Mesenchymal stem cell (in vitro differentiated cells and primary cell): ENCODE measurements around the gene KHK.

ENCODE experiments used
- DNase-seq: peaks from one replicate; pipeline ENCODE4 v3.0.0-alpha.2; 2013
- H2AFZ ChIP-seq: one replicate; pipeline ENCODE4 v1.6.1; 2013; ENCODE audit warnings: low read depth, mild to moderate bottlenecking, control low read depth, inconsistent platforms, low read length, moderate library complexity
- H2AK5ac ChIP-seq: 2 replicates; pipeline ENCODE4 v1.6.1; 2013; ENCODE audit warnings: low read length, moderate library complexity, mild to moderate bottlenecking, inconsistent platforms; ENCODE audit not compliant: severe bottlenecking
- H2BK120ac ChIP-seq: one replicate; pipeline ENCODE4 v1.6.1; 2013; ENCODE audit warnings: low read depth, mild to moderate bottlenecking, inconsistent platforms, low read length, moderate library complexity
- H2BK12ac ChIP-seq, 2 experiments: one replicate each; pipeline ENCODE4 v1.6.1; 2013; ENCODE audit warnings: inconsistent platforms in 2 of 2, low read length in 2 of 2, mild to moderate bottlenecking in 2 of 2, moderate library complexity in 2 of 2, control low read depth in 1 of 2
- H2BK15ac ChIP-seq: one replicate; pipeline ENCODE4 v1.6.1; 2013; ENCODE audit warnings: mild to moderate bottlenecking, low read depth, inconsistent platforms; ENCODE audit not compliant: poor library complexity, severe bottlenecking
- H2BK5ac ChIP-seq: 2 replicates; pipeline ENCODE4 v1.6.1; 2013; ENCODE audit warnings: low read depth, mild to moderate bottlenecking, low read length, control low read depth, inconsistent platforms; ENCODE audit not compliant: poor library complexity, severe bottlenecking
- H3K14ac ChIP-seq, 2 experiments: one replicate each; pipeline ENCODE4 v1.6.1; 2013; ENCODE audit warnings: inconsistent platforms in 2 of 2, low read length in 2 of 2, control low read depth in 1 of 2, mild to moderate bottlenecking in 1 of 2, moderate library complexity in 1 of 2
- H3K18ac ChIP-seq, 2 experiments: one replicate each; pipeline ENCODE4 v1.6.1; 2013; ENCODE audit warnings: inconsistent platforms in 2 of 2, low read length in 2 of 2, control low read depth in 1 of 2, low read depth in 1 of 2, mild to moderate bottlenecking in 1 of 2
- H3K23ac ChIP-seq, 2 experiments: one replicate each; pipeline ENCODE4 v1.6.1; 2013; ENCODE audit warnings: inconsistent platforms in 2 of 2, low read length in 2 of 2, mild to moderate bottlenecking in 2 of 2, moderate library complexity in 2 of 2, control low read depth in 1 of 2
- H3K27ac ChIP-seq: 2 replicates; pipeline ENCODE4 v1.5.1; 2013; ENCODE audit warnings: mild to moderate bottlenecking, moderate library complexity, low read length, control low read depth, inconsistent platforms; ENCODE audit not compliant: poor library complexity, severe bottlenecking
- H3K27me3 ChIP-seq, 2 experiments: 2 replicates each; pipeline versions ENCODE4 v1.6.1 to v1.7.0; 2013; ENCODE audit warnings: low read length in 2 of 2, mild to moderate bottlenecking in 2 of 2, moderate library complexity in 2 of 2, control low read depth in 1 of 2, inconsistent platforms in 1 of 2; ENCODE audit not compliant: control insufficient read depth in 1 of 2, insufficient read depth in 1 of 2
- H3K36me3 ChIP-seq, 2 experiments: 2 replicates each; pipeline versions ENCODE4 v1.6.1 to v1.7.0; 2013; ENCODE audit warnings: low read length in 2 of 2, control low read depth in 1 of 2, inconsistent platforms in 1 of 2, low read depth in 1 of 2, mild to moderate bottlenecking in 1 of 2; ENCODE audit not compliant: insufficient read depth in 2 of 2, control insufficient read depth in 1 of 2
- H3K4ac ChIP-seq, 2 experiments: one replicate each; pipeline ENCODE4 v1.6.1; 2013; ENCODE audit warnings: inconsistent platforms in 2 of 2, low read length in 2 of 2, mild to moderate bottlenecking in 2 of 2, moderate library complexity in 2 of 2, control low read depth in 1 of 2, low read depth in 1 of 2
- H3K4me1 ChIP-seq: 2 replicates; pipeline ENCODE4 v1.6.1; 2013; ENCODE audit warnings: low read depth, low read length, control low read depth; ENCODE audit not compliant: control insufficient read depth, insufficient read depth
- H3K4me2 ChIP-seq: 2 replicates; pipeline ENCODE4 v1.6.1; 2013; ENCODE audit warnings: low read length, mild to moderate bottlenecking, inconsistent platforms; ENCODE audit not compliant: poor library complexity, severe bottlenecking
- H3K4me3 ChIP-seq, 2 experiments: 2 replicates each; pipeline versions ENCODE4 v1.5.1 to v1.7.0; 2013; ENCODE audit warnings: low read length in 2 of 2, mild to moderate bottlenecking in 2 of 2, control low read depth in 1 of 2, low read depth in 1 of 2; ENCODE audit not compliant: insufficient read depth in 1 of 2
- H3K79me1 ChIP-seq: replicated peaks from 2 replicates; pipeline ENCODE4 v1.6.1; 2013; ENCODE audit warnings: mild to moderate bottlenecking, control low read depth, low read length, inconsistent platforms; ENCODE audit not compliant: poor library complexity, severe bottlenecking
- H3K9ac ChIP-seq: 2 replicates; pipeline ENCODE4 v1.7.0; 2013; ENCODE audit warnings: mild to moderate bottlenecking, low read length, moderate library complexity
- H3K9me3 ChIP-seq: 2 replicates; pipeline ENCODE4 v1.7.0; 2013; ENCODE audit warnings: mild to moderate bottlenecking, low read length; ENCODE audit not compliant: control insufficient read depth
- H4K8ac ChIP-seq: one replicate; pipeline ENCODE4 v1.6.1; 2013; ENCODE audit warnings: inconsistent platforms, mild to moderate bottlenecking, low read length, moderate library complexity
- H4K91ac ChIP-seq: one replicate; pipeline ENCODE4 v1.6.1; 2013; ENCODE audit warnings: mild to moderate bottlenecking, low read length, inconsistent platforms
- WGBS: methylation state at CpG from one replicate; pipeline ENCODE4 v1.1.7; 2013; ENCODE audit warnings: mixed read lengths; 5-methylcytosine and 5-hydroxymethylcytosine counted together

Gene KHK

DNA sequence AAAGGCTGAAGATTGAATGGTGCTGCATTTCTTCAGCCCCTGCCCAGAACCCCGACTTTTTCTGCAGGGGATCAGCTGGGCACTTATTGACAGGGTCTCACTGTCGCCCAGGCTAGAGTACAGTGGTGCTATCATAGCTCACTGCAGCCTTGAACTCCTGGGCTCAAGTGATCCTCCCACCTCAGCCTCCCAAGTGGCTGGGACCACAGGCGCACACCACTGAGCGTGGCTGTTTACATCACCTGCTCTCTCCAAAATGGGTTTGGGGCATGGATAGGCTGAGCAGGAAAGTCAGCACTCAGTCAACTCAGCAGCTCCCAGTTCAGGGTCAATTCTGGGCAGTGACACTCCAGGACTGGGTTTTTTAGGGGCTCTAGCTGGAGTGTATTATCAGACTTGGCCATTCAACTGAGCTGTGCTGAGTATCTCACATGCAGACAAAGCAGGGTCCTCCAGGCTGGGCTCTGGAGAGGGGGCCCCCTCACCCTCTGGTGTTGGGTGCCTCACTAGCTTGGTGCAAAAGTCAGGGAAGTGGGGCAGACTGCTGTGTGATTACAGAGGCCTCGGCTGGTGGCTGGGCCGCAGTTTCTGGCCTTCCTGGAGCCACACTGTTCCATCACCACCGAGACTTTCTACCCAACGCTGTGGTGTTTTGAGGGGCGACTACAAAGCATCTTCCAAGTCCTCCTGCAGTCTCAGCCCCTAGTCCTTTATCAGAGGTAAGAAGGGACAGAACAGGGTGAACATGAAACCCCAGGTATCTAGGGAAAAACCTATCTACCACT lies 41.5 kb downstream of the KHK start:
- Histone ChIP-seq H3K4me3 (no peak overlapping the region), H3K27me3 (peaks cover 0 to 11% of the 10 kb centered on the region in 2 experiments), H4K8ac (no peak overlapping the region), H2BK12ac (no peak overlapping the region), H3K14ac (no peak overlapping the region), H2AK5ac (no peak overlapping the region), H2AFZ (no peak overlapping the region), H3K79me1 (peaks cover 17% of the 10 kb centered on the region), H3K18ac (no peak overlapping the region), H3K9me3 (no peaks in the 10 kb centered on the region), H3K4me1 (peaks cover 20% of the 10 kb centered on the region), H3K23ac (no peak overlapping the region), H3K36me3 (peaks cover 39 to 40% of the 10 kb centered on the region in 2 experiments), H3K4ac (no peak overlapping the region), H3K9ac (no peak overlapping the region), H2BK120ac (no peak overlapping the region), H2BK15ac (no peak overlapping the region), H4K91ac (no peak overlapping the region), H3K4me2 (no peak overlapping the region), H2BK5ac (no peak overlapping the region), H3K27ac (no peak overlapping the region)
- no peak for DNase-seq
- WGBS, result 83% methylated on average over 7 of the region's 9 CpGs

GRCh38 chr2:27128668-27129571 lies 42.3 kb downstream of the KHK start:
- no peak overlapping the region for H2BK15ac ChIP-seq
- H2BK12ac ChIP-seq, result no peak overlapping the region
- no peak overlapping the region for H4K8ac ChIP-seq
- H3K27me3 ChIP-seq, result peaks cover 0 to 4% of the 10 kb centered on the region in 2 experiments
- H4K91ac ChIP-seq, result no peak overlapping the region
- no peak overlapping the region for H3K14ac ChIP-seq
- no peak overlapping the region for H3K23ac ChIP-seq
- no peak overlapping the region for H3K27ac ChIP-seq
- H2BK5ac ChIP-seq, result no peak overlapping the region
- peaks cover 17% of the 10 kb centered on the region for H3K4me1 ChIP-seq
- H3K36me3 ChIP-seq, result peaks cover 41 to 44% of the 10 kb centered on the region in 2 experiments
- no peak overlapping the region for H3K4me2 ChIP-seq
- H2AK5ac ChIP-seq, result no peak overlapping the region
- H2AFZ ChIP-seq, result no peak overlapping the region
- H3K79me1 ChIP-seq, result peaks cover 23% of the 10 kb centered on the region
- no peak overlapping the region for H3K4ac ChIP-seq
- no peak overlapping the region for H3K9ac ChIP-seq
- no peak overlapping the region for H3K18ac ChIP-seq
- 95% methylated on average over 9 of the region's 11 CpGs for WGBS
- no peak overlapping the region for H2BK120ac ChIP-seq
- no peaks in the 10 kb centered on the region for H3K9me3 ChIP-seq
- H3K4me3 ChIP-seq, result no peak overlapping the region
- DNase-seq, result no peak

DNA sequence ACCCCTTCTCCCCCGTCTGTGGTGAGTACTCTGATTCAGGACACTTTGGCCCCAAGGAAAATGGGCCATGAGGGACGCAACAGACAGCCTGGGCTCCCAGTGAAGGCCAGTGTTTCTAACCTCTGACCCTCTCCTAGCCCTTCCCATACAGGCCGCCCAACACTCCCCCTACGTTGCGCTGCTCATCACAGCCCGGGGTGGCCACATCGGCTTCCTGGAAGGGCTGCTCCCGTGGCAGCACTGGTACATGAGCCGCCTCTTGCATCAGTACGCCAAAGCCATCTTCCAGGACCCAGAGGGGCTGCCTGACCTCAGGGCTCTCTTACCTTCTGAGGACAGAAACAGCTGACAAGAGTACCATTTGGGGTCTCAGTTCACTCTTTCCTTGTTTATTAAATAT lies 43.8 kb downstream of the KHK start:
- Histone ChIP-seq H2BK5ac (no peak overlapping the region), H3K4me2 (no peak overlapping the region), H3K9me3 (no peaks in the 10 kb centered on the region), H2BK12ac (no peak overlapping the region), H3K14ac (no peak overlapping the region), H3K4ac (no peak overlapping the region), H3K27ac (no peak overlapping the region), H2AFZ (no peak overlapping the region), H4K8ac (no peak overlapping the region), H3K23ac (no peak overlapping the region), H3K4me1 (peaks cover 17% of the 10 kb centered on the region), H4K91ac (no peak overlapping the region), H3K18ac (no peak overlapping the region), H3K36me3 (peaks cover 41 to 44% of the 10 kb centered on the region in 2 experiments), H2BK120ac (no peak overlapping the region), H3K27me3 (no peaks in the 10 kb centered on the region), H2AK5ac (no peak overlapping the region), H3K9ac (no peak overlapping the region), H3K79me1 (peaks cover 23% of the 10 kb centered on the region), H3K4me3 (no peak overlapping the region), H2BK15ac (no peak overlapping the region)
- WGBS, result 98% methylated on average over 10 of the region's 10 CpGs
- DNase-seq, result no peak

DNA sequence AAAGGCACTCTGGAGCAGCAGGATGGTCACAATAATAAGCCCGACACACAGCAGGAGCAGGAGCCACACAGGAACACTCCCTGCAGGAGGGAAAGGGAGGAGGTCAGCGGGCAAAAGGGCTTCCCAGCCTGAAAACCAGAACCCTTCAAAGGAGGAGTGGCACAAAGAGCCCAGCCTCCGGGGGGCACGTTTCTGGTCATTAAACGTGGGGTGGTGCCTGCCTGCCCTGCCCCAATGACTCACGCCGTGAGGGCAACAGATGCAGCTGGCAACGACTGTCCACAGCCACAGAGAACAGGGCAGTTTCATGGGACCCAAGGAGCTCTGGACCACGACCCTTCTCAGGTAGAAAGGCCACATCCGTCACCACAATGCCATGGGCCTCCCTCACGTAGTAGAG lies 44.9 kb downstream of the KHK start:
- no peak overlapping the region for H3K4ac ChIP-seq
- H3K27ac ChIP-seq, result no peak overlapping the region
- H4K8ac ChIP-seq, result no peak overlapping the region
- peak overlapping the region; percentile 2 for H3K9ac ChIP-seq
- H3K4me3 ChIP-seq, result no peak overlapping the region
- H2BK12ac ChIP-seq, result no peak overlapping the region
- H3K23ac ChIP-seq, result no peak overlapping the region
- no peak overlapping the region for H3K18ac ChIP-seq
- H3K36me3 ChIP-seq, result peaks cover 41 to 44% of the 10 kb centered on the region in 2 experiments
- no peak overlapping the region for H2BK15ac ChIP-seq
- H3K4me1 ChIP-seq, result peaks cover 17% of the 10 kb centered on the region
- H3K14ac ChIP-seq, result no peak overlapping the region
- no peak overlapping the region for H2AFZ ChIP-seq
- H3K4me2 ChIP-seq, result no peak overlapping the region
- no peak overlapping the region for H4K91ac ChIP-seq
- no peak overlapping the region for H2AK5ac ChIP-seq
- H2BK120ac ChIP-seq, result no peak overlapping the region
- 92% methylated on average over 11 of the region's 11 CpGs for whole genome bisulfite sequencing
- peaks cover 23% of the 10 kb centered on the region for H3K79me1 ChIP-seq
- no peak overlapping the region for H2BK5ac ChIP-seq
- H3K27me3 ChIP-seq, result no peaks in the 10 kb centered on the region
- no peaks in the 10 kb centered on the region for H3K9me3 ChIP-seq
- no peak for DNase-seq
